CD14-positive monocyte (primary cell): ENCODE data around the gene SYNDIG1. TPM values are rescaled to one million over a fixed set of nuclear protein-coding genes. Genes with fewer than 3 reads are reported as not detected.

ENCODE experiments used
- DNase-seq, 3 donors: peaks; one replicate each; pipeline ENCODE4 v3.0.0-alpha.2; 2011 to 2022
- H2AFZ ChIP-seq: 2 replicates; pipeline ENCODE4 v1.6.0; 2012; ENCODE audit warnings: mild to moderate bottlenecking, low read depth, low read length, inconsistent platforms; ENCODE audit not compliant: insufficient read depth, poor library complexity, severe bottlenecking
- H3K27ac ChIP-seq, 2 donors: 1 replicate in 1 of 2; 2 replicates in 1 of 2; pipeline ENCODE4 v1.5.1; 2012 to 2013; ENCODE audit warnings: low read length in 2 of 2, control low read depth in 1 of 2, inconsistent platforms in 1 of 2, low read depth in 1 of 2, mild to moderate bottlenecking in 1 of 2
- H3K27me3 ChIP-seq, 2 donors: one replicate each; pipeline versions ENCODE4 v1.6.0 to v1.6.1; 2011 to 2013; ENCODE audit warnings: low read length in 2 of 2; ENCODE audit not compliant: control insufficient read depth in 2 of 2, insufficient read depth in 2 of 2
- H3K36me3 ChIP-seq, 2 donors: replicated peaks in 1 of 2; 1 replicate in 1 of 2; 2 replicates in 1 of 2; pipeline versions ENCODE4 v1.5.1 to v1.6.1; 2012 to 2013; ENCODE audit warnings: low read length in 2 of 2, control low read depth in 1 of 2, inconsistent platforms in 1 of 2, mild to moderate bottlenecking in 1 of 2; ENCODE audit not compliant: insufficient read depth in 2 of 2, control insufficient read depth in 1 of 2
- H3K4me1 ChIP-seq, 2 donors: 1 replicate in 1 of 2; 2 replicates in 1 of 2; pipeline versions ENCODE4 v1.5.1 to v1.6.1; 2012 to 2013; ENCODE audit warnings: low read length in 2 of 2, control low read depth in 1 of 2, inconsistent platforms in 1 of 2, mild to moderate bottlenecking in 1 of 2, moderate library complexity in 1 of 2; ENCODE audit not compliant: insufficient read depth in 2 of 2, control insufficient read depth in 1 of 2
- H3K4me2 ChIP-seq: replicated peaks from 2 replicates; pipeline ENCODE3; 2012; ENCODE audit warnings: low read length, moderate library complexity, mild to moderate bottlenecking; ENCODE audit not compliant: poor library complexity, severe bottlenecking; ENCODE audit errors: extremely low read depth
- H3K4me3 ChIP-seq, 3 experiments: fragments of 200-600 bp in 1 of 3; sonication (generic) in 1 of 3; replicated peaks in 1 of 3; 1 replicate in 2 of 3; 2 replicates in 1 of 3; pipeline ENCODE4 v1.5.1; 2011 to 2013; ENCODE audit warnings: low read length in 3 of 3, mild to moderate bottlenecking in 3 of 3, control low read depth in 2 of 3, low read depth in 2 of 3, inconsistent platforms in 1 of 3, moderate library complexity in 1 of 3
- H3K79me2 ChIP-seq: 2 replicates; pipeline ENCODE4 v1.6.0; 2012; ENCODE audit warnings: mild to moderate bottlenecking, control low read depth, inconsistent platforms, low read length, moderate library complexity; ENCODE audit not compliant: insufficient read depth
- H3K9ac ChIP-seq: 2 replicates; pipeline ENCODE4 v1.6.0; 2017; ENCODE audit warnings: low read length, mild to moderate bottlenecking; ENCODE audit not compliant: insufficient read depth, poor library complexity, severe bottlenecking
- H3K9me3 ChIP-seq, 2 donors: replicated peaks in 1 of 2; 1 replicate in 1 of 2; 2 replicates in 1 of 2; pipeline versions ENCODE4 v1.5.1 to v1.6.1; 2012 to 2013; ENCODE audit warnings: low read length in 2 of 2, control low read depth in 1 of 2; ENCODE audit not compliant: control insufficient read depth in 1 of 2, insufficient read depth in 1 of 2
- H4K20me1 ChIP-seq: 2 replicates; pipeline ENCODE4 v1.6.0; 2012; ENCODE audit warnings: mild to moderate bottlenecking, low read length, control low read depth, moderate library complexity; ENCODE audit not compliant: insufficient read depth
- H3K27ac Mint-ChIP-seq, 7 donors: one replicate each; pipeline ENCODE4 v1.8.0; 2020; ENCODE audit warnings: mild to moderate bottlenecking in 7 of 7, mixed read lengths in 7 of 7, moderate library complexity in 6 of 7, inconsistent platforms in 2 of 7
- H3K27me3 Mint-ChIP-seq, 3 donors: one replicate each; pipeline ENCODE4 v1.8.0; 2021 to 2022; ENCODE audit warnings: low read depth in 3 of 3, mild to moderate bottlenecking in 3 of 3, mixed read lengths in 3 of 3, moderate library complexity in 3 of 3, inconsistent platforms in 1 of 3
- H3K36me3 Mint-ChIP-seq, 2 donors: one replicate each; pipeline ENCODE4 v1.8.0; 2020; ENCODE audit warnings: mixed read lengths in 2 of 2, inconsistent platforms in 1 of 2, mild to moderate bottlenecking in 1 of 2
- H3K4me1 Mint-ChIP-seq: one replicate; pipeline ENCODE4 v1.8.0; 2020; ENCODE audit warnings: mild to moderate bottlenecking, mixed read lengths
- H3K4me3 Mint-ChIP-seq, 2 donors: one replicate each; pipeline ENCODE4 v1.8.0; 2020; ENCODE audit warnings: mild to moderate bottlenecking in 2 of 2, mixed read lengths in 2 of 2, moderate library complexity in 1 of 2
- H3K9me3 Mint-ChIP-seq, 7 donors: one replicate each; pipeline ENCODE4 v1.8.0; 2020 to 2022; ENCODE audit warnings: mixed read lengths in 7 of 7, mild to moderate bottlenecking in 6 of 7, moderate library complexity in 6 of 7, inconsistent platforms in 2 of 7
- WGBS: methylation state at CpG from one replicate; pipeline ENCODE4 v1.1.5; 2013; ENCODE audit warnings: missing lambda C conversion rate; ENCODE audit not compliant: insufficient coverage; 5-methylcytosine and 5-hydroxymethylcytosine counted together
- intact Hi-C, 2 donors: fragments of 100-400 bp; cut with micrococcal nuclease; formaldehyde crosslinking; loops; one replicate each; pipeline versions ENCODE4 v1.15.0 to v1.15.1; 2023
- polyA plus RNA-seq, 3 donors: library from polyadenylated mRNA; depleted of rRNA in 1 of 3; unstranded in 2 of 3; stranded (reverse) in 1 of 3; fragments of 300-500 nt in 2 of 3; fragments of >200 nt in 1 of 3; fragmentation: Illumina TruSeq in 2 of 3; gene quantifications; 1 replicate in 2 of 3; 2 replicates in 1 of 3; pipeline ENCODE4 v1.2.3, GENCODE V29; 2012 to 2021
- TF ChIP-seq, protein P1 (sequence below): fragments of 200-600 bp; IDR thresholded peaks from one replicate; pipeline ENCODE4 v1.8.0; 2022; ENCODE audit warnings: antibody characterized with exemption, mild to moderate bottlenecking

Gene SYNDIG1
- polyA plus RNA-seq, 3 donors, result not detected

- Histone ChIP-seq H3K79me2 (no peaks in the 10 kb centered on the region), H3K36me3 (no peaks in the 10 kb centered on the region), H3K4me1 (no peaks in the 10 kb centered on the region), H3K9me3 (no peaks in the 10 kb centered on the region), H3K27me3 (no peaks in the 10 kb centered on the region), H3K4me2 (no peak overlapping the region), H3K27ac (no peak overlapping the region), H2AFZ (no peak overlapping the region), H3K9ac (no peak overlapping the region), H4K20me1 (no peaks in the 10 kb centered on the region), H3K4me3 (no peak overlapping the region)
- no peaks in the 10 kb centered on the region for H3K4me1 Mint-ChIP-seq
- TF ChIP-seq, protein P1, sequence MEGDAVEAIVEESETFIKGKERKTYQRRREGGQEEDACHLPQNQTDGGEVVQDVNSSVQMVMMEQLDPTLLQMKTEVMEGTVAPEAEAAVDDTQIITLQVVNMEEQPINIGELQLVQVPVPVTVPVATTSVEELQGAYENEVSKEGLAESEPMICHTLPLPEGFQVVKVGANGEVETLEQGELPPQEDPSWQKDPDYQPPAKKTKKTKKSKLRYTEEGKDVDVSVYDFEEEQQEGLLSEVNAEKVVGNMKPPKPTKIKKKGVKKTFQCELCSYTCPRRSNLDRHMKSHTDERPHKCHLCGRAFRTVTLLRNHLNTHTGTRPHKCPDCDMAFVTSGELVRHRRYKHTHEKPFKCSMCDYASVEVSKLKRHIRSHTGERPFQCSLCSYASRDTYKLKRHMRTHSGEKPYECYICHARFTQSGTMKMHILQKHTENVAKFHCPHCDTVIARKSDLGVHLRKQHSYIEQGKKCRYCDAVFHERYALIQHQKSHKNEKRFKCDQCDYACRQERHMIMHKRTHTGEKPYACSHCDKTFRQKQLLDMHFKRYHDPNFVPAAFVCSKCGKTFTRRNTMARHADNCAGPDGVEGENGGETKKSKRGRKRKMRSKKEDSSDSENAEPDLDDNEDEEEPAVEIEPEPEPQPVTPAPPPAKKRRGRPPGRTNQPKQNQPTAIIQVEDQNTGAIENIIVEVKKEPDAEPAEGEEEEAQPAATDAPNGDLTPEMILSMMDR, result no peak
- no peak for DNase-seq
- H3K27me3 Mint-ChIP-seq, result peaks cover 0 to 6% (median 4%) of the 10 kb centered on the region in 3 donors
- peaks cover 0 to 9% (median 0%) of the 10 kb centered on the region in 7 donors for H3K9me3 Mint-ChIP-seq
- intact Hi-C loops, result no loop called here
- no peak overlapping the region for H3K27ac Mint-ChIP-seq
- no peaks in the 10 kb centered on the region for H3K36me3 Mint-ChIP-seq
- 100% methylated on average over 5 of the region's 6 CpGs for WGBS
- no peak overlapping the region for H3K4me3 Mint-ChIP-seq
Observed at GRCh38 chr20:24543741-24544140, 74.3 kb downstream of the SYNDIG1 start.

DNA sequence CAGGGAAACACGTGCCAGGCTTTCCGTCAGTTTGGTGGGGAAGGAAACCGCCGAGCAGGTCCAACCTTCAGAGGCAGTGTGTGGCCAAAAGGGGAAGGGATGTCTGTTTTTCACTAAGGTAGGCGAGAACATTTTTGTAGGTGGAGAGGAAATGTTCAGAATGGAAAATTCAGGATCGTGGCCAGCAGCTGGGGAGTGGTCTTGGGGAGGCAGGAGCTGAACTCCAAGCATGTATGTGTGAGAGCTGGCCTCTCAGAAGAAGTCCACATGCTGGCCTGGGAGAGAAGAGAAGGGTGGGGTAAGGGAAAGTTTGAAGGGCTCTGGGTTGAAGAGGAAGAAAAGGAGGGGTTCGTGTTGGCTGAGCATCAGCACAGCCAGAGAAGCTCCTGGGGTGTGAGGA is 74.9 kb downstream of the SYNDIG1 start:
- Histone ChIP-seq H3K4me2 (no peak overlapping the region), H3K4me3 (no peak overlapping the region), H3K9me3 (no peaks in the 10 kb centered on the region), H3K4me1 (no peaks in the 10 kb centered on the region), H3K36me3 (no peaks in the 10 kb centered on the region), H3K27ac (no peak overlapping the region), H3K79me2 (no peaks in the 10 kb centered on the region), H3K27me3 (no peaks in the 10 kb centered on the region), H4K20me1 (no peaks in the 10 kb centered on the region), H2AFZ (no peak overlapping the region), H3K9ac (no peak overlapping the region)
- DNase-seq, result no peak
- WGBS, result 32% methylated on average over 7 of the region's 7 CpGs
- H3K36me3 Mint-ChIP-seq, result no peaks in the 10 kb centered on the region
- TF ChIP-seq, protein P1, result no peak
- no peaks in the 10 kb centered on the region for H3K4me1 Mint-ChIP-seq
- H3K9me3 Mint-ChIP-seq, result peaks cover 0 to 12% (median 0%) of the 10 kb centered on the region in 7 donors
- intact Hi-C loops, result no loop called here
- H3K27me3 Mint-ChIP-seq, result peaks cover 0 to 6% (median 4%) of the 10 kb centered on the region in 3 donors
- no peak overlapping the region for H3K4me3 Mint-ChIP-seq
- no peak overlapping the region for H3K27ac Mint-ChIP-seq
